ENCODE data around the gene RNF182.

GRCh38 chr6:14028631-14029030, 103.9 kb downstream of the RNF182 start:
- TF ChIP-seq, protein P1, sequence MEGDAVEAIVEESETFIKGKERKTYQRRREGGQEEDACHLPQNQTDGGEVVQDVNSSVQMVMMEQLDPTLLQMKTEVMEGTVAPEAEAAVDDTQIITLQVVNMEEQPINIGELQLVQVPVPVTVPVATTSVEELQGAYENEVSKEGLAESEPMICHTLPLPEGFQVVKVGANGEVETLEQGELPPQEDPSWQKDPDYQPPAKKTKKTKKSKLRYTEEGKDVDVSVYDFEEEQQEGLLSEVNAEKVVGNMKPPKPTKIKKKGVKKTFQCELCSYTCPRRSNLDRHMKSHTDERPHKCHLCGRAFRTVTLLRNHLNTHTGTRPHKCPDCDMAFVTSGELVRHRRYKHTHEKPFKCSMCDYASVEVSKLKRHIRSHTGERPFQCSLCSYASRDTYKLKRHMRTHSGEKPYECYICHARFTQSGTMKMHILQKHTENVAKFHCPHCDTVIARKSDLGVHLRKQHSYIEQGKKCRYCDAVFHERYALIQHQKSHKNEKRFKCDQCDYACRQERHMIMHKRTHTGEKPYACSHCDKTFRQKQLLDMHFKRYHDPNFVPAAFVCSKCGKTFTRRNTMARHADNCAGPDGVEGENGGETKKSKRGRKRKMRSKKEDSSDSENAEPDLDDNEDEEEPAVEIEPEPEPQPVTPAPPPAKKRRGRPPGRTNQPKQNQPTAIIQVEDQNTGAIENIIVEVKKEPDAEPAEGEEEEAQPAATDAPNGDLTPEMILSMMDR (conservative IDR thresholded peaks at IDR 0.05 in 1 of 2, IDR thresholded peaks at IDR 0.05 in 1 of 2; ENCODE audit: low read depth in 1 of 2, low read length in 2 of 2), result no peak
- TF ChIP-seq EZH2 (IDR thresholded peaks at IDR 0.05; ENCODE audit: low read length, missing control alignments), result no peak
